GM12872 (cell line): ENCODE results near the gene PARD3B.

Experiments used
- CTCF ChIP-seq: IDR thresholded peaks from 3 replicates; pipeline ENCODE4 v1.5.1; 2011; ENCODE audit warnings: low read depth, mild to moderate bottlenecking, low read length, moderate library complexity; ENCODE audit not compliant: insufficient read depth

Gene PARD3B

GRCh38 chr2:205471776-205472175 lies 926.5 kb downstream of the PARD3B start:
- TF ChIP-seq CTCF = no peak

GRCh38 chr2:205473791-205474190 lies 928.5 kb downstream of the PARD3B start:
- no peak for TF ChIP-seq CTCF

- no peak for TF ChIP-seq CTCF
Observed at GRCh38 chr2:205474741-205475415, 929.6 kb downstream of the PARD3B start.

DNA sequence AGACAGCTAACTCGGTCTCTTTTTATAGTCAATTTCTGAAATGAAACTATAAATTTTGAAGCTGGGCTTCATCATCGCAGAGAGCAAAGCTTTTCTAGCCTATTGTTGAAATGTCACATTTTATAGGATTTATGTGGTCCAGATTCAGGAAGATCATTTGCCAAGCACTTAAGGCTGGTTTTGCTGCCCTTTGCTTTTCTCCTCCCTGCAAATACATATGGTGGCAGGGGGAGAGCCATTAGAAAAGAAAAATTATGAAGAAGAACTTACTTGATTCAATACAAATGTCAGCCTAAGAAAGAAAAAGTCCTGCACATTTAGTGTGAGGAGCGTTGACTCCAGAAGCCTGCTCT lies 930.1 kb downstream of the PARD3B start:
- no peak for TF ChIP-seq CTCF

GRCh38 chr2:205477016-205477705 lies 931.9 kb downstream of the PARD3B start:
- no peak for TF ChIP-seq CTCF

- TF ChIP-seq CTCF = no peak
Observed at GRCh38 chr2:205481861-205482260, 936.6 kb downstream of the PARD3B start.

DNA sequence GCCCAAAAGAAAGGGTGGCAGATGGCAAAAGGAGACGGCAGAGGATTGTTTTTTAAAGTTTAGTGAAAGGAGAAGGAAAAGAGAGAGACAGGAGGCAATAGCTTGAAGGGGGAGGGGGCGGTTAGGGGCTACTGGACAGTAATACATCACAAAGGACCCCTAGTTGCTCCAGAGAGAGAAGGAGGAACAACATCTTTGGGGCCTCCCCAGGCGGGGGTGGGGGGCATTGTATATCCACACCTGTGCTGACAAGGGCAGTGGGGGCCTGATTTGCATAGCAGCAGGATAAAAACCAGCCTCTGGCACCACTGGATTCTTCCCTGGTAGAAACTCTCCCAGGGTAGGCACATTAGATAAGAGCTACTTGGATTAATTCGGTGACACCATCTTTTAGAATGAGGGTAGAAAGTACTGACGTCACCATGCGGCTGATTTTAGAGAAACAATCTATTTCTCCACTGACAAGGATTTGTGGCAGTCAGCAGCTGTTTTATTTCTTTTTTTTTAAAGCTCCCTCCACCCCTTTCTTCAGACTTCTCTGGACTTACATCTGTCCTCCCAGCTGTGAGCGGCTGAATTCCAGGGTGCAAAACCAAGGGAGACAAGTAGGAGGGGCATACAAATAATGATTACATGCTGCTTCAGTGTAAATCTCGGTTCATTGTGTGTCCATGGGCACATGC lies 937.3 kb downstream of the PARD3B start:
- TF ChIP-seq CTCF = no peak
